H1 (cell line): ENCODE data around the gene KRT76. TPM values are rescaled to one million over a fixed set of nuclear protein-coding genes. Genes with fewer than 3 reads are reported as not detected.

Experiments used
- BACH1 ChIP-seq: IDR thresholded peaks from 2 replicates; pipeline ENCODE4 v1.6.1; 2012; ENCODE audit warnings: low read length, improper control_type of control experiment
- CBX8 ChIP-seq: fragments of 300-800, 300-1000 bp; sonication (generic); IDR thresholded peaks from 2 replicates; pipeline ENCODE4 v1.7.1; 2016; ENCODE audit warnings: low read depth, low read length, borderline replicate concordance
- EGR1 ChIP-seq: IDR thresholded peaks from 2 replicates; pipeline ENCODE4 v1.6.1; 2011; ENCODE audit warnings: low read depth, low read length, borderline replicate concordance
- GTF2F1 ChIP-seq: IDR thresholded peaks from 2 replicates; pipeline ENCODE4 v1.6.1; 2012; ENCODE audit warnings: low read depth, low read length, improper control_type of control experiment, borderline replicate concordance
- JUN ChIP-seq: IDR thresholded peaks from 2 replicates; pipeline ENCODE4 v1.6.1; 2011; ENCODE audit warnings: low read depth, mild to moderate bottlenecking, improper control_type of control experiment, low read length
- KDM4A ChIP-seq: IDR thresholded peaks from one replicate; pipeline ENCODE4 v1.7.1; 2012; ENCODE audit warnings: low read depth, mild to moderate bottlenecking, moderate library complexity, low read length, inconsistent platforms; ENCODE audit not compliant: severe bottlenecking
- NRF1 ChIP-seq: IDR thresholded peaks from 2 replicates; pipeline ENCODE4 v1.6.1; 2011; ENCODE audit warnings: mild to moderate bottlenecking, low read depth, low read length, improper control_type of control experiment
- PHF8 ChIP-seq: fragments of 200-600 bp; sonication (generic); conservative IDR thresholded peaks from 2 replicates; pipeline ENCODE4 v1.7.1; 2012; ENCODE audit warnings: low read depth, mild to moderate bottlenecking, inconsistent platforms, low read length, moderate library complexity
- RBBP5 ChIP-seq: IDR thresholded peaks from 2 replicates; pipeline ENCODE4 v1.7.1; 2012; ENCODE audit warnings: low read depth, mild to moderate bottlenecking, inconsistent platforms, low read length, moderate library complexity, borderline replicate concordance
- RXRA ChIP-seq: IDR thresholded peaks from 2 replicates; pipeline ENCODE4 v1.6.1; 2011; ENCODE audit warnings: low read depth, mild to moderate bottlenecking, low read length, moderate library complexity; ENCODE audit not compliant: insufficient read depth
- SP2 ChIP-seq: IDR thresholded peaks from 2 replicates; pipeline ENCODE4 v1.6.1; 2012; ENCODE audit warnings: mild to moderate bottlenecking, low read length, inconsistent platforms
- TAF1 ChIP-seq: IDR thresholded peaks from 2 replicates; pipeline ENCODE4 v1.6.1; 2011; ENCODE audit warnings: mild to moderate bottlenecking, low read depth, low read length
- polyA plus RNA-seq, 7 experiments: library from polyadenylated mRNA; depleted of rRNA in 3 of 7; stranded (reverse) in 5 of 7; unstranded in 2 of 7; fragments of >200 nt in 5 of 7; fragments of 200-250 nt in 2 of 7; gene quantifications; 1 replicate in 5 of 7; 2 replicates in 1 of 7; 4 replicates in 1 of 7; pipeline versions ENCODE4 v1.2.1 to v1.2.3, GENCODE V29; 2011 to 2013; ENCODE audit warnings: missing spikeins in 2 of 7, mixed read lengths in 2 of 7
- total RNA-seq: library from RNA; stranded (reverse); fragmentation: NEBNext Ultra II Directional; extraction: Animal tissue kit (Norgen Biotek cat#: 25700); gene quantifications from 2 replicates; pipeline ENCODE4 v1.2.1, GENCODE V29; 2021

KRT76 gene
- total and polyA plus RNA-seq, 2 of the 8 experiments (the other 6 are each of a cell fraction or from before 2014, with no cell fraction given) = not detected

DNA sequence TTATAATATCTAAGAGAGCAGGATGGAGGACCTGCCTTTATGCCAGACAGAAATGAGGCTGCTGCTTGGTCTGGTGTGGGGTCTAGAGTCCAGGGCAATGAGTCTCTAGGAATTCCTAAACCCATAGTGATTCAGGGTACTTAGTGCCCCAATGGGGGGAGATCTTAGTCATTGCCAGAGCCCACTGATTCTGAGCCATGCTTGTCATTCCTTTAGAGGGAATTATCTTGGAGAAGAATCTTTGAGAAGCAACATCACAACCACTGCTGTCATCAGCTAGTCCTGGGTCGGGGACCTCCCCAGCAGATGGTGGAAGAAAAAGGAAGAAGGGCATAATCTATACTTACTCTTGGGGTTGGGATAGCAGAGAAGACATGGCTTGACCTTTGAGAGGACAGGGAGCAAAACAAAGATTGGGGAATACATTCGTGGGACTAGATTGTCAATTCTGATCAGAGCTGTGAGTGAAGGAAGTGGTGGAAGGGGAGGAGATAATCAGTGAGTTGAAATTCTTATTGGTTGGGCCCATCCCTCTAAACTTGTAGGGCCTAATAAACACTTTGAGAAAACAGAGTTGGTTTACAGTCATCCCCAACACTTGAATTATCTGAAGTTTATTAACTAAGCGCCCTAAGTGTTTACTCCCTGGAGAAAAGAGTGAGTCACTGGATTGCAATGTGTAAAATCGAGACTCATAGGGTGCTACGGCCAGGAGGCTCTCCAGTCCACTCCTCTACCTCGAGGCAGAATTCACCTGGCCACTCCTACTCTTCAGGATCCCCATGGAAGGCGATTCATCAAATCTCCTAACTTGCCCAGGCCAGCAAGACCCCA is 21.7 kb upstream of the KRT76 start (continued):
- TF ChIP-seq RBBP5 = no peak
- no peak for TF ChIP-seq PHF8
- TF ChIP-seq SP2 = no peak
- no peak for TF ChIP-seq EGR1
- no peak for TF ChIP-seq RXRA
- no peak for TF ChIP-seq KDM4A
- TF ChIP-seq JUN = no peak
- TF ChIP-seq NRF1 = no peak
- no peak for TF ChIP-seq CBX8
- no peak for TF ChIP-seq TAF1
- no peak for TF ChIP-seq GTF2F1
- TF ChIP-seq BACH1 = no peak
